Measurements from ENCODE around the gene LHPP.
A peak's percentile ranks its signal among the peaks of the same experiment; 100 is the strongest.
"Not testable (repeated sequence)": the region's sequence is repeated elsewhere in the genome, so short reads cannot be mapped to it uniquely, and the experiment has no call there.

Gene LHPP

GRCh38 chr10:124545351-124546054, 83.9 kb downstream of the LHPP start:
- FAIRE-seq (no peak), DNase-seq (ENCODE audit: insufficient read length) (no peak)
- TF ChIP-seq POLR2A (IDR thresholded peaks at IDR 0.05; ENCODE audit: low read depth, low read length) (no peak), TAF1 (IDR thresholded peaks at IDR 0.05; ENCODE audit: borderline replicate concordance, low read depth, low read length) (no peak), POLR2AphosphoS5 (IDR thresholded peaks at IDR 0.05; ENCODE audit: low read depth, low read length) (no peak)

- TF ChIP-seq TAF1 (IDR thresholded peaks at IDR 0.05; ENCODE audit: borderline replicate concordance, low read depth, low read length) (no peak), POLR2A (IDR thresholded peaks at IDR 0.05; ENCODE audit: low read depth, low read length) (no peak), POLR2AphosphoS5 (IDR thresholded peaks at IDR 0.05; ENCODE audit: low read depth, low read length) (no peak)
- no peak for DNase-seq (ENCODE audit: insufficient read length)
- FAIRE-seq = no peak
Measured at GRCh38 chr10:124546055-124546369, 84.4 kb downstream of the LHPP start.

GRCh38 chr10:124546957-124547646, 85.5 kb downstream of the LHPP start:
- TF ChIP-seq TAF1 (IDR thresholded peaks at IDR 0.05; ENCODE audit: borderline replicate concordance, low read depth, low read length) = no peak
- TF ChIP-seq POLR2AphosphoS5 (IDR thresholded peaks at IDR 0.05; ENCODE audit: low read depth, low read length) = no peak
- FAIRE-seq (no peak), DNase-seq (ENCODE audit: insufficient read length) (no peak)

GRCh38 chr10:124547647-124548168, 86.1 kb downstream of the LHPP start:
- DNase-seq (ENCODE audit: insufficient read length) (no peak), FAIRE-seq (no peak)
- TF ChIP-seq TAF1 (IDR thresholded peaks at IDR 0.05; ENCODE audit: borderline replicate concordance, low read depth, low read length) (no peak), POLR2A (IDR thresholded peaks at IDR 0.05; ENCODE audit: low read depth, low read length) (no peak), POLR2AphosphoS5 (IDR thresholded peaks at IDR 0.05; ENCODE audit: low read depth, low read length) (no peak)

GRCh38 chr10:124549171-124549570, 87.5 kb downstream of the LHPP start:
- not testable (repeated sequence) for DNase-seq (ENCODE audit: insufficient read length); FAIRE-seq

- no peak for DNase-seq (ENCODE audit: insufficient read length)
- peak; percentile 40 for FAIRE-seq
- TF ChIP-seq TAF1 (IDR thresholded peaks at IDR 0.05; ENCODE audit: borderline replicate concordance, low read depth, low read length) = no peak
- TF ChIP-seq POLR2AphosphoS5 (IDR thresholded peaks at IDR 0.05; ENCODE audit: low read depth, low read length) = no peak
- TF ChIP-seq POLR2A (IDR thresholded peaks at IDR 0.05; ENCODE audit: low read depth, low read length) = no peak
Measured at GRCh38 chr10:124550293-124551034, 88.8 kb downstream of the LHPP start.

- TF ChIP-seq POLR2AphosphoS5 (IDR thresholded peaks at IDR 0.05; ENCODE audit: low read depth, low read length) = no peak
- no peak for TF ChIP-seq POLR2A (IDR thresholded peaks at IDR 0.05; ENCODE audit: low read depth, low read length)
- no peak for TF ChIP-seq TAF1 (IDR thresholded peaks at IDR 0.05; ENCODE audit: borderline replicate concordance, low read depth, low read length)
- no peak for FAIRE-seq
- DNase-seq (ENCODE audit: insufficient read length) = no peak
Measured at GRCh38 chr10:124551097-124551496, 89.5 kb downstream of the LHPP start.

- TF ChIP-seq TAF1 (IDR thresholded peaks at IDR 0.05; ENCODE audit: borderline replicate concordance, low read depth, low read length) (no peak), POLR2AphosphoS5 (IDR thresholded peaks at IDR 0.05; ENCODE audit: low read depth, low read length) (no peak), POLR2A (IDR thresholded peaks at IDR 0.05; ENCODE audit: low read depth, low read length) (no peak)
- FAIRE-seq (no peak), DNase-seq (ENCODE audit: insufficient read length) (no peak)
Measured at GRCh38 chr10:124551755-124552154, 90.1 kb downstream of the LHPP start.

GRCh38 chr10:124552691-124553276, 91.2 kb downstream of the LHPP start:
- no peak for TF ChIP-seq TAF1 (IDR thresholded peaks at IDR 0.05; ENCODE audit: borderline replicate concordance, low read depth, low read length)
- no peak for TF ChIP-seq POLR2AphosphoS5 (IDR thresholded peaks at IDR 0.05; ENCODE audit: low read depth, low read length)
- TF ChIP-seq POLR2A (IDR thresholded peaks at IDR 0.05; ENCODE audit: low read depth, low read length) = no peak
- FAIRE-seq (no peak), DNase-seq (ENCODE audit: insufficient read length) (no peak)

GRCh38 chr10:124554085-124554858, 92.6 kb downstream of the LHPP start:
- TF ChIP-seq POLR2A (IDR thresholded peaks at IDR 0.05; ENCODE audit: low read depth, low read length) (no peak), POLR2AphosphoS5 (IDR thresholded peaks at IDR 0.05; ENCODE audit: low read depth, low read length) (no peak), TAF1 (IDR thresholded peaks at IDR 0.05; ENCODE audit: borderline replicate concordance, low read depth, low read length) (no peak)
- FAIRE-seq (peak; percentile 54), DNase-seq (ENCODE audit: insufficient read length) (no peak)

GRCh38 chr10:124557167-124557566, 95.5 kb downstream of the LHPP start:
- no peak for FAIRE-seq
- TF ChIP-seq TAF1 (IDR thresholded peaks at IDR 0.05; ENCODE audit: borderline replicate concordance, low read depth, low read length) (no peak), POLR2A (IDR thresholded peaks at IDR 0.05; ENCODE audit: low read depth, low read length) (no peak), POLR2AphosphoS5 (IDR thresholded peaks at IDR 0.05; ENCODE audit: low read depth, low read length) (no peak)
- no peak for DNase-seq (ENCODE audit: insufficient read length)

All from GM12892 (cell line).